Liver (tissue), 9 donors: ENCODE data around the gene UBE2D2. TPM values are rescaled to one million over a fixed set of nuclear protein-coding genes. Genes with fewer than 3 reads are reported as not detected.

Experiments used
- DNase-seq: peaks from one replicate; pipeline ENCODE4 v3.0.0-alpha.2; 2017; ENCODE audit warnings: low spot score
- H3K27ac ChIP-seq, 2 donors: one replicate each; pipeline ENCODE4 v1.7.0; 2013; ENCODE audit warnings: inconsistent platforms in 2 of 2, low read length in 2 of 2, control low read depth in 1 of 2, low read depth in 1 of 2, mild to moderate bottlenecking in 1 of 2
- H3K27me3 ChIP-seq, 4 donors: one replicate each; pipeline versions ENCODE4 v1.6.1 to v1.7.0; 2013; ENCODE audit warnings: low read length in 3 of 4, inconsistent platforms in 1 of 4, mild to moderate bottlenecking in 1 of 4, moderate library complexity in 1 of 4; ENCODE audit not compliant: control insufficient read depth in 4 of 4, insufficient read depth in 4 of 4
- H3K36me3 ChIP-seq, 4 donors: one replicate each; pipeline versions ENCODE4 v1.6.1 to v1.7.0; 2013; ENCODE audit warnings: low read length in 3 of 4, mild to moderate bottlenecking in 3 of 4, low read depth in 1 of 4, moderate library complexity in 1 of 4; ENCODE audit not compliant: control insufficient read depth in 4 of 4, insufficient read depth in 3 of 4
- H3K4me1 ChIP-seq, 4 donors: one replicate each; pipeline versions ENCODE4 v1.6.1 to v1.7.0; 2013; ENCODE audit warnings: low read length in 3 of 4, mild to moderate bottlenecking in 3 of 4, moderate library complexity in 1 of 4; ENCODE audit not compliant: control insufficient read depth in 4 of 4, insufficient read depth in 4 of 4
- H3K4me3 ChIP-seq, 3 donors: one replicate each; pipeline versions ENCODE4 v1.6.1 to v1.7.0; 2013; ENCODE audit warnings: low read length in 3 of 3, control low read depth in 1 of 3, low read depth in 1 of 3, mild to moderate bottlenecking in 1 of 3
- H3K9ac ChIP-seq, 2 donors: one replicate each; pipeline ENCODE4 v1.7.0; 2013; ENCODE audit warnings: low read length in 2 of 2, mild to moderate bottlenecking in 2 of 2, moderate library complexity in 2 of 2, control low read depth in 1 of 2, low read depth in 1 of 2
- H3K9me3 ChIP-seq, 4 donors: one replicate each; pipeline versions ENCODE4 v1.6.1 to v1.7.0; 2013; ENCODE audit warnings: low read length in 3 of 4; ENCODE audit not compliant: control insufficient read depth in 4 of 4
- EGR1 ChIP-seq, 2 donors: IDR thresholded peaks; 2 replicates each; pipeline ENCODE4 v1.6.1; 2016 to 2018; ENCODE audit warnings: antibody characterized with exemption in 2 of 2, low read depth in 2 of 2
- FOXA1 ChIP-seq: IDR thresholded peaks from 2 replicates; pipeline ENCODE4 v1.6.1; 2016; ENCODE audit warnings: antibody characterized with exemption
- FOXA2 ChIP-seq: IDR thresholded peaks from 2 replicates; pipeline ENCODE4 v1.6.1; 2016; ENCODE audit warnings: antibody characterized with exemption
- GABPA ChIP-seq, 2 donors: IDR thresholded peaks in 1 of 2; conservative IDR thresholded peaks in 1 of 2; 2 replicates each; pipeline ENCODE4 v1.6.1; 2016; ENCODE audit warnings: antibody characterized with exemption in 2 of 2, mild to moderate bottlenecking in 1 of 2, moderate library complexity in 1 of 2
- HNF4A ChIP-seq, 2 donors: conservative IDR thresholded peaks; 2 replicates each; pipeline ENCODE4 v1.6.1; 2016; ENCODE audit warnings: antibody characterized with exemption in 2 of 2, mild to moderate bottlenecking in 2 of 2
- HNF4G ChIP-seq: IDR thresholded peaks from 2 replicates; pipeline ENCODE4 v1.6.1; 2016; ENCODE audit warnings: antibody characterized with exemption
- JUND ChIP-seq, 2 donors: IDR thresholded peaks; 2 replicates each; pipeline ENCODE4 v1.6.1; 2016; ENCODE audit warnings: antibody characterized with exemption in 2 of 2
- MAX ChIP-seq: IDR thresholded peaks from 2 replicates; pipeline ENCODE4 v1.6.1; 2016; ENCODE audit warnings: antibody characterized with exemption
- NR2F2 ChIP-seq: IDR thresholded peaks from 2 replicates; pipeline ENCODE4 v1.6.1; 2016; ENCODE audit warnings: antibody characterized with exemption
- RAD21 ChIP-seq, 2 donors: IDR thresholded peaks; 2 replicates each; pipeline ENCODE4 v1.6.1; 2016; ENCODE audit warnings: antibody characterized with exemption in 2 of 2, mild to moderate bottlenecking in 2 of 2
- REST ChIP-seq: IDR thresholded peaks from 2 replicates; pipeline ENCODE4 v1.6.1; 2016; ENCODE audit warnings: antibody characterized with exemption, mild to moderate bottlenecking
- RXRA ChIP-seq, 2 donors: IDR thresholded peaks; 2 replicates each; pipeline ENCODE4 v1.6.1; 2017 to 2018; ENCODE audit warnings: antibody characterized with exemption in 2 of 2, mild to moderate bottlenecking in 1 of 2
- SP1 ChIP-seq: IDR thresholded peaks from 2 replicates; pipeline ENCODE4 v1.6.1; 2018; ENCODE audit warnings: antibody characterized with exemption, mild to moderate bottlenecking
- TAF1 ChIP-seq: conservative IDR thresholded peaks from 2 replicates; pipeline ENCODE4 v1.6.1; 2016; ENCODE audit warnings: antibody characterized with exemption, mild to moderate bottlenecking
- YY1 ChIP-seq: IDR thresholded peaks from 2 replicates; pipeline ENCODE4 v1.6.1; 2016; ENCODE audit warnings: antibody characterized with exemption, mild to moderate bottlenecking
- ZBTB33 ChIP-seq: IDR thresholded peaks from 2 replicates; pipeline ENCODE4 v1.6.1; 2016; ENCODE audit warnings: antibody characterized with exemption
- WGBS: extraction: QIAGEN DNeasy Blood & Tissue Kit; methylation state at CpG from one replicate; pipeline ENCODE4 v1.1.7; 2013; 5-methylcytosine and 5-hydroxymethylcytosine counted together
- polyA plus RNA-seq, 2 donors: library from polyadenylated mRNA; stranded (reverse) in 1 of 2; unstranded in 1 of 2; fragments of 200-250 nt in 1 of 2; fragments of >200 nt in 1 of 2; fragmentation: Nextera tagmentation in 1 of 2; extraction: Ambion mirVana in 1 of 2; gene quantifications; one replicate each; pipeline versions ENCODE4 v1.2.1 to v1.2.3, GENCODE V29; 2013 to 2015
- total RNA-seq, 2 donors: library from RNA; depleted of rRNA; stranded (reverse); fragments of >200 nt; gene quantifications; one replicate each; pipeline ENCODE4 v1.2.3, GENCODE V29; 2014
- TF ChIP-seq, protein P1 (sequence below): fragments of 150-350 bp; IDR thresholded peaks from 2 replicates; pipeline ENCODE4 v1.5.1; 2017; ENCODE audit warnings: improper control_type of control experiment, low read depth, low read length; ENCODE audit not compliant: missing input control
- TF ChIP-seq, protein P2 (sequence below): IDR thresholded peaks from 2 replicates; pipeline ENCODE4 v1.6.1; 2016; ENCODE audit warnings: antibody characterized with exemption
- donor health status: healthy.
- donor health status: healthy.
- donor health status: healthy.
- donor health status: healthy.
- donor health status: healthy.

The UBE2D2 gene
- total and polyA plus RNA-seq, 4 donors, result 17.0 to 53.6 (median 41.4) TPM

DNA sequence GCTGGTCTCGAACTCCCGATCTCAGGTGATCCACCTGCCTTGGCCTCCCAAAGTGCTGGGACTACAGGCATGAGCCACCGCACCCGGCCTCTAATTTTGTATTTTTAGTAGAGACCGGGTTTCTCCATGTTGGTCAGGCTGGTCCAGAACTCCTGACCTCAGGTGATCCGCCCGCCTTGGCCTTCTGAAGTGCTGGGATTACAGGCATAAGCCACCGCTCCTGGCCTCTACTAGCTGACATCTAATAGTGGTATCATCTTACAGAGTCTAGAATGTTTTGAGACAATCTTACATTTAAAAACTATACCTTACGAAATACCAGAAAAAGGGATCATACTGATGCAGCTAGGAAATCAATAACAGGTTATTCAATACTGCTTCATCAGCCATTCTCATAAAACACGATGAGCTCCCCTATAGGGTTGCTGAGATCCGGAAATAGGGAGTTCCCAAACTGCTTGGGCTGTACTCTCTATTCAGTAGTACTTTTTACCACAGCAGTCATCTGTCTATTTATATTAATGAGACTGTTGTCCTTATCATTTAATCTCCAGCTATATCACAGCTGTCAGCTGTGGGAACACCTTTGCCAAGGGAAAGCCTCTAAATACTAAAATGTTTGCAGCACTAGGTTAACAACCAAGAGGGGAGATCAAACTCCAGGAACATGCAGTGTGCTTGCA, 8.1 kb upstream of the UBE2D2 start:
- no peaks in the 10 kb centered on the region for H3K27me3 ChIP-seq
- no peak overlapping the region for H3K9ac ChIP-seq
- H3K27ac ChIP-seq, result no peak overlapping the region
- H3K9me3 ChIP-seq, result no peaks in the 10 kb centered on the region
- WGBS, result 94% methylated on average over 11 of the region's 11 CpGs
- no peaks in the 10 kb centered on the region for H3K4me1 ChIP-seq
- DNase-seq, result no peak
- no peaks in the 10 kb centered on the region for H3K36me3 ChIP-seq
- TF ChIP-seq SP1 (no peak), NR2F2 (no peak), FOXA1 (no peak), GABPA (IDR thresholded peaks at IDR 0.05 in 1 of 2, conservative IDR thresholded peaks at IDR 0.05 in 1 of 2) (no peak), RXRA (IDR thresholded peaks at IDR 0.05) (no peak), FOXA2 (no peak)
- TF ChIP-seq, protein P1, sequence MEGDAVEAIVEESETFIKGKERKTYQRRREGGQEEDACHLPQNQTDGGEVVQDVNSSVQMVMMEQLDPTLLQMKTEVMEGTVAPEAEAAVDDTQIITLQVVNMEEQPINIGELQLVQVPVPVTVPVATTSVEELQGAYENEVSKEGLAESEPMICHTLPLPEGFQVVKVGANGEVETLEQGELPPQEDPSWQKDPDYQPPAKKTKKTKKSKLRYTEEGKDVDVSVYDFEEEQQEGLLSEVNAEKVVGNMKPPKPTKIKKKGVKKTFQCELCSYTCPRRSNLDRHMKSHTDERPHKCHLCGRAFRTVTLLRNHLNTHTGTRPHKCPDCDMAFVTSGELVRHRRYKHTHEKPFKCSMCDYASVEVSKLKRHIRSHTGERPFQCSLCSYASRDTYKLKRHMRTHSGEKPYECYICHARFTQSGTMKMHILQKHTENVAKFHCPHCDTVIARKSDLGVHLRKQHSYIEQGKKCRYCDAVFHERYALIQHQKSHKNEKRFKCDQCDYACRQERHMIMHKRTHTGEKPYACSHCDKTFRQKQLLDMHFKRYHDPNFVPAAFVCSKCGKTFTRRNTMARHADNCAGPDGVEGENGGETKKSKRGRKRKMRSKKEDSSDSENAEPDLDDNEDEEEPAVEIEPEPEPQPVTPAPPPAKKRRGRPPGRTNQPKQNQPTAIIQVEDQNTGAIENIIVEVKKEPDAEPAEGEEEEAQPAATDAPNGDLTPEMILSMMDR, result no peak
- H3K4me3 ChIP-seq, result no peak overlapping the region

DNA sequence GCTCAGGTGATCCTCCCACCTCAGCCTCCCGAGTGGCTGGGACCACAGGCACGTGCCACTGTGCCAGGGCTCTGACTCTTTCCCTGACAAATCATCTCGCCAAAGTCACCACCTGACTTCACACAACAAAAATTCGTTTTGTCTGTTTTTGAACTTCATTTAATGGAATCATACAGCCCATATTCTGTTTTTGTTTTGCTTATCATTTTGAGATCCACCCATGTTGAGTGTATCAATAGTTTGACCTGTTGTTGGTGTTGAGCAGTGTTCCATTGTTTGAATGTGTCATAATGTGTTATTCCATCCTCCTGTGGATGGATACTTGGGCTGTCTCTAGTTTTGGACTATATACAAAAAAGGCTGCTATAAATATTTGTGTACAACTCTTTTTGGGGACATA, 6.9 kb upstream of the UBE2D2 start:
- H3K9me3 ChIP-seq, result no peaks in the 10 kb centered on the region
- no peaks in the 10 kb centered on the region for H3K4me1 ChIP-seq
- no peak overlapping the region for H3K9ac ChIP-seq
- DNase-seq, result no peak
- no peaks in the 10 kb centered on the region for H3K27me3 ChIP-seq
- H3K36me3 ChIP-seq, result no peaks in the 10 kb centered on the region
- 86% methylated on average over 4 of the region's 4 CpGs for WGBS
- H3K4me3 ChIP-seq, result no peak overlapping the region
- no peak overlapping the region for H3K27ac ChIP-seq
- no peak for TF ChIP-seq FOXA2
- no peak for TF ChIP-seq EGR1 (IDR thresholded peaks at IDR 0.05; ENCODE audit: low read depth in 2 of 2)
- no peak for TF ChIP-seq ZBTB33
- no peak for TF ChIP-seq FOXA1
- TF ChIP-seq REST, result no peak
- TF ChIP-seq NR2F2, result no peak
- no peak for TF ChIP-seq JUND (IDR thresholded peaks at IDR 0.05)
- TF ChIP-seq YY1, result no peak
- TF ChIP-seq GABPA (IDR thresholded peaks at IDR 0.05 in 1 of 2, conservative IDR thresholded peaks at IDR 0.05 in 1 of 2), result no peak
- TF ChIP-seq, protein P1, result no peak
- no peak for TF ChIP-seq MAX
- TF ChIP-seq, protein P2, sequence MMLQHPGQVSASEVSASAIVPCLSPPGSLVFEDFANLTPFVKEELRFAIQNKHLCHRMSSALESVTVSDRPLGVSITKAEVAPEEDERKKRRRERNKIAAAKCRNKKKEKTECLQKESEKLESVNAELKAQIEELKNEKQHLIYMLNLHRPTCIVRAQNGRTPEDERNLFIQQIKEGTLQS, result no peak
- no peak for TF ChIP-seq HNF4G
- no peak for TF ChIP-seq SP1
- TF ChIP-seq TAF1, result no peak
- no peak for TF ChIP-seq RXRA (IDR thresholded peaks at IDR 0.05)
- TF ChIP-seq HNF4A (conservative IDR thresholded peaks at IDR 0.05), result no peak
- TF ChIP-seq RAD21 (IDR thresholded peaks at IDR 0.05), result no peak
